GM23338 (cell line): ENCODE data around the gene MYO1D. TPM values are rescaled to one million over a fixed set of nuclear protein-coding genes. Genes with fewer than 3 reads are reported as not detected.
A peak's percentile ranks its signal among the peaks of the same experiment; 100 is the strongest.

ENCODE experiments used
- ATAC-seq: fragments of 200-7000 bp; cut with Tn5 transposase; 3 replicates; pipeline ENCODE4 v1.9.1; 2020
- DNase-seq: peaks from one replicate; pipeline ENCODE4 v3.0.0-alpha.2; 2015; ENCODE audit warnings: low spot score
- H2AFZ ChIP-seq: fragments of 200-600 bp; sonication (generic); 2 replicates; pipeline ENCODE4 v1.8.0; 2016; ENCODE audit warnings: antibody characterized with exemption, mild to moderate bottlenecking, moderate library complexity
- H3F3A ChIP-seq: fragments of 200-600 bp; sonication (generic); replicated peaks from 2 replicates; pipeline ENCODE4 v1.8.0; 2017; ENCODE audit warnings: antibody characterized with exemption, mixed run types, low read depth
- H3K27ac ChIP-seq: fragments of 200-600 bp; sonication (generic); 2 replicates; pipeline ENCODE4 v1.6.1; 2016; ENCODE audit warnings: low read depth
- H3K27me3 ChIP-seq: fragments of 200-600 bp; sonication (generic); 2 replicates; pipeline ENCODE4 v1.8.0; 2016; ENCODE audit warnings: mild to moderate bottlenecking, mixed run types, moderate library complexity; ENCODE audit not compliant: insufficient read depth
- H3K36me3 ChIP-seq: fragments of 200-600 bp; sonication (generic); 2 replicates; pipeline ENCODE4 v1.8.0; 2016; ENCODE audit warnings: mild to moderate bottlenecking; ENCODE audit not compliant: insufficient read depth
- H3K4me1 ChIP-seq: fragments of 200-600 bp; sonication (generic); 2 replicates; pipeline ENCODE4 v1.8.0; 2016; ENCODE audit warnings: mild to moderate bottlenecking, moderate library complexity; ENCODE audit not compliant: insufficient read depth
- H3K4me2 ChIP-seq: fragments of 200-600 bp; sonication (generic); 2 replicates; pipeline ENCODE4 v1.7.1; 2017; ENCODE audit warnings: mixed run types
- H3K4me3 ChIP-seq: fragments of 200-600 bp; sonication (generic); 2 replicates; pipeline ENCODE4 v1.6.1; 2016; ENCODE audit warnings: mixed run types
- H3K79me2 ChIP-seq: fragments of 200-600 bp; sonication (generic); replicated peaks from 2 replicates; pipeline ENCODE4 v1.8.0; 2017; ENCODE audit warnings: mild to moderate bottlenecking; ENCODE audit not compliant: insufficient read depth
- H3K9me2 ChIP-seq: fragments of 200-600 bp; sonication (generic); 2 replicates; pipeline ENCODE4 v1.8.0; 2017; ENCODE audit not compliant: insufficient read depth
- H4K20me1 ChIP-seq: fragments of 200-600 bp; sonication (generic); replicated peaks from 2 replicates; pipeline ENCODE4 v1.8.0; 2017; ENCODE audit warnings: mild to moderate bottlenecking; ENCODE audit not compliant: insufficient read depth
- H3K27ac Mint-ChIP-seq: 2 replicates; pipeline ENCODE4 v1.8.0; 2020; ENCODE audit warnings: inconsistent platforms, mild to moderate bottlenecking, moderate library complexity, mixed read lengths
- H3K27me3 Mint-ChIP-seq: 3 replicates; pipeline ENCODE4 v1.8.0; 2022; ENCODE audit warnings: low read depth, mild to moderate bottlenecking, moderate library complexity, mixed read lengths, inconsistent platforms; ENCODE audit not compliant: insufficient read depth, poor library complexity
- H3K36me3 Mint-ChIP-seq: 3 replicates; pipeline ENCODE4 v1.8.0; 2021; ENCODE audit warnings: low read depth, mild to moderate bottlenecking, inconsistent platforms, moderate library complexity, mixed read lengths
- H3K4me1 Mint-ChIP-seq: 3 replicates; pipeline ENCODE4 v1.8.0; 2020; ENCODE audit warnings: mild to moderate bottlenecking, inconsistent platforms, mixed read lengths
- H3K4me3 Mint-ChIP-seq: 3 replicates; pipeline ENCODE4 v1.8.0; 2021; ENCODE audit warnings: moderate library complexity, mild to moderate bottlenecking, inconsistent platforms, mixed read lengths
- H3K9me3 Mint-ChIP-seq: 3 replicates; pipeline ENCODE4 v1.8.0; 2020; ENCODE audit warnings: moderate library complexity, mild to moderate bottlenecking, inconsistent platforms, mixed read lengths
- CREB1 ChIP-seq: fragments of 250-450 bp; sonication (Bioruptor Pico); IDR thresholded peaks from 2 replicates; pipeline ENCODE4 v1.5.0; 2020; ENCODE audit warnings: low read depth, mild to moderate bottlenecking, moderate library complexity
- CTCF ChIP-seq, 2 experiments: fragments of 200-600 bp in 1 of 2; sonication (generic) in 1 of 2; conservative IDR thresholded peaks; 2 replicates each; pipeline versions ENCODE4 v1.5.1 to v1.6.1; 2016 to 2017; ENCODE audit warnings: antibody characterized with exemption in 2 of 2, low read depth in 2 of 2, mild to moderate bottlenecking in 2 of 2, moderate library complexity in 1 of 2
- ETS1 ChIP-seq: IDR thresholded peaks from 2 replicates; pipeline ENCODE4 v1.6.1; 2016; ENCODE audit warnings: antibody characterized with exemption
- EZH2 ChIP-seq: fragments of 200-600 bp; sonication (generic); IDR thresholded peaks from one replicate; pipeline ENCODE4 v1.8.0; 2017; ENCODE audit warnings: antibody characterized with exemption, mild to moderate bottlenecking, low read depth; ENCODE audit not compliant: unreplicated experiment
- EZH2phosphoT487 ChIP-seq: fragments of 200-600 bp; sonication (generic); IDR thresholded peaks from one replicate; pipeline ENCODE4 v1.8.1; 2018; ENCODE audit warnings: antibody characterized with exemption; ENCODE audit not compliant: unreplicated experiment
- JUNB ChIP-seq: IDR thresholded peaks from one replicate; pipeline ENCODE4 v1.6.1; 2016; ENCODE audit warnings: antibody characterized with exemption; ENCODE audit not compliant: unreplicated experiment
- NANOG ChIP-seq: IDR thresholded peaks from 2 replicates; pipeline ENCODE4 v1.6.1; 2016; ENCODE audit warnings: antibody characterized with exemption, borderline replicate concordance
- POLR2AphosphoS5 ChIP-seq: IDR thresholded peaks from 2 replicates; pipeline ENCODE4 v1.6.1; 2016; ENCODE audit warnings: antibody characterized with exemption, low read depth
- REST ChIP-seq: IDR thresholded peaks from one replicate; pipeline ENCODE4 v1.6.1; 2018; ENCODE audit warnings: antibody characterized with exemption; ENCODE audit not compliant: unreplicated experiment
- STAT1 ChIP-seq: IDR thresholded peaks from one replicate; pipeline ENCODE4 v1.6.1; 2016; ENCODE audit warnings: antibody characterized with exemption; ENCODE audit not compliant: unreplicated experiment
- ZNF114 ChIP-seq: fragments of 250-450 bp; sonication (Bioruptor Pico); IDR thresholded peaks from 2 replicates; pipeline ENCODE4 v1.5.0; 2020; ENCODE audit warnings: mild to moderate bottlenecking, moderate library complexity
- ZNF331 ChIP-seq: fragments of 250-450 bp; sonication (Bioruptor Pico); IDR thresholded peaks from 2 replicates; pipeline ENCODE4 v1.5.0; 2020; ENCODE audit warnings: low read depth, mild to moderate bottlenecking, moderate library complexity
- ZNF462 ChIP-seq: fragments of 250-450 bp; sonication (Bioruptor Pico); IDR thresholded peaks from 2 replicates; pipeline ENCODE4 v1.5.0; 2020; ENCODE audit warnings: mild to moderate bottlenecking, moderate library complexity
- polyA plus RNA-seq: library from polyadenylated mRNA; unstranded; fragments of >200 nt; fragmentation: Nextera tagmentation; extraction: Ambion mirVana; gene quantifications from 2 replicates; pipeline ENCODE4 v1.2.1, GENCODE V29; 2016
- total RNA-seq: library from RNA; depleted of rRNA; stranded (reverse); fragments of >200 nt; shearing (Covaris generic); gene quantifications from 2 replicates; pipeline ENCODE4 v1.2.3, GENCODE V29; 2014

Gene MYO1D
- total and polyA plus RNA-seq, 2 experiments from 2014 or later: 8.6 to 28.6 TPM

GRCh38 chr17:32875230-32875917 is 1.6 kb downstream of the MYO1D start:
- H3K4me3 ChIP-seq: peak overlapping the region; percentile 68

More at GRCh38 chr17:32875230-32875917, 1.6 kb downstream of the MYO1D start:
- H3K36me3 Mint-ChIP-seq: peaks cover 5% of the 10 kb centered on the region; the same call in 2 of the 3 replicates
- peaks cover 2% of the 10 kb centered on the region for H3K27me3 Mint-ChIP-seq
- no peaks in the 10 kb centered on the region for H3K36me3 ChIP-seq
- H2AFZ ChIP-seq: no peak overlapping the region
- ATAC-seq: no peak
- peak overlapping the region; percentile 78 for H3K4me2 ChIP-seq
- peak overlapping the region; percentile 93 for H3K4me3 Mint-ChIP-seq
- no peak for DNase-seq
- no peaks in the 10 kb centered on the region for H3F3A ChIP-seq
- peaks cover 9% of the 10 kb centered on the region; the same call in 1 of the 2 replicates for H4K20me1 ChIP-seq
- H3K27ac Mint-ChIP-seq: no peak overlapping the region
- no peak for TF ChIP-seq CREB1 (CRISPR knock-in tag)
- TF ChIP-seq ZNF331 (CRISPR knock-in tag): no peak
- no peak for TF ChIP-seq EZH2phosphoT487
- TF ChIP-seq STAT1: no peak
- no peak for TF ChIP-seq CTCF (conservative IDR thresholded peaks at IDR 0.05; ENCODE audit: low read depth in 2 of 2)
- no peak for TF ChIP-seq ETS1
- TF ChIP-seq ZNF114 (CRISPR knock-in tag): no peak
- no peak for TF ChIP-seq ZNF462 (CRISPR knock-in tag)
- TF ChIP-seq NANOG: no peak
- no peak for TF ChIP-seq REST
- TF ChIP-seq EZH2: no peak
- TF ChIP-seq JUNB: no peak
- no peak for TF ChIP-seq POLR2AphosphoS5
- H3K27me3 ChIP-seq: no peaks in the 10 kb centered on the region
- H3K27ac ChIP-seq: no peak overlapping the region
- H3K79me2 ChIP-seq: peaks cover 42% of the 10 kb centered on the region
- H3K9me2 ChIP-seq: no peaks in the 10 kb centered on the region
- peaks cover 10% of the 10 kb centered on the region for H3K4me1 Mint-ChIP-seq
- no peaks in the 10 kb centered on the region for H3K9me3 Mint-ChIP-seq
- H3K4me1 ChIP-seq: peaks cover 11% of the 10 kb centered on the region
